ENCODE results near the gene CNNM2.

DNA sequence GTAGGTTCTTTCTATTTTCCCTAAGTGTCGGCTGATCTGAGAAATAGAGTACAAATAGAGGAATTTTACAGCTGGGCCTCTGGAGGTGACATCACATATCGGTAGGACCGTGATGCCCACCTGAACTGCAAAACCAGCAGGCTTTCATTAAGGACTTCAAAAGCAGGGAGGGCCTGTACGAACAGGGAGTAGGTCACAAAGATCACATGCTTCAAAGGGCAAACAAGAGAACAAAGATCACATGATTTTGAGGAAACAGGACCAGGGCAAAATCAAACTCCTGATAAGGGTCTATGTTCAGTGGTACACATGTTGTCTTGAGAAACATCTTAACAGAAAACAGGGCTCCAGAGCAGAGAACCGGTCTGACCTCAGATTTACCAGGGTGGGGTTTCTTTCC, 88.9 kb downstream of the CNNM2 start:
- TF ChIP-seq, protein P1, sequence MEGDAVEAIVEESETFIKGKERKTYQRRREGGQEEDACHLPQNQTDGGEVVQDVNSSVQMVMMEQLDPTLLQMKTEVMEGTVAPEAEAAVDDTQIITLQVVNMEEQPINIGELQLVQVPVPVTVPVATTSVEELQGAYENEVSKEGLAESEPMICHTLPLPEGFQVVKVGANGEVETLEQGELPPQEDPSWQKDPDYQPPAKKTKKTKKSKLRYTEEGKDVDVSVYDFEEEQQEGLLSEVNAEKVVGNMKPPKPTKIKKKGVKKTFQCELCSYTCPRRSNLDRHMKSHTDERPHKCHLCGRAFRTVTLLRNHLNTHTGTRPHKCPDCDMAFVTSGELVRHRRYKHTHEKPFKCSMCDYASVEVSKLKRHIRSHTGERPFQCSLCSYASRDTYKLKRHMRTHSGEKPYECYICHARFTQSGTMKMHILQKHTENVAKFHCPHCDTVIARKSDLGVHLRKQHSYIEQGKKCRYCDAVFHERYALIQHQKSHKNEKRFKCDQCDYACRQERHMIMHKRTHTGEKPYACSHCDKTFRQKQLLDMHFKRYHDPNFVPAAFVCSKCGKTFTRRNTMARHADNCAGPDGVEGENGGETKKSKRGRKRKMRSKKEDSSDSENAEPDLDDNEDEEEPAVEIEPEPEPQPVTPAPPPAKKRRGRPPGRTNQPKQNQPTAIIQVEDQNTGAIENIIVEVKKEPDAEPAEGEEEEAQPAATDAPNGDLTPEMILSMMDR (IDR thresholded peaks at IDR 0.05; ENCODE audit: insufficient read depth, low read length) = no peak
- TF ChIP-seq POLR2AphosphoS5 (IDR thresholded peaks at IDR 0.05; ENCODE audit: low read depth) (no peak), REST (IDR thresholded peaks at IDR 0.05; ENCODE audit: insufficient replicate concordance, low read depth) (no peak)
